Measurements from ENCODE around the gene PRKCE. TPM values are rescaled to one million over a fixed set of nuclear protein-coding genes. Genes with fewer than 3 reads are reported as not detected.

The PRKCE gene
- 5.7 and 6.8 TPM in 2 replicates for total RNA-seq

DNA sequence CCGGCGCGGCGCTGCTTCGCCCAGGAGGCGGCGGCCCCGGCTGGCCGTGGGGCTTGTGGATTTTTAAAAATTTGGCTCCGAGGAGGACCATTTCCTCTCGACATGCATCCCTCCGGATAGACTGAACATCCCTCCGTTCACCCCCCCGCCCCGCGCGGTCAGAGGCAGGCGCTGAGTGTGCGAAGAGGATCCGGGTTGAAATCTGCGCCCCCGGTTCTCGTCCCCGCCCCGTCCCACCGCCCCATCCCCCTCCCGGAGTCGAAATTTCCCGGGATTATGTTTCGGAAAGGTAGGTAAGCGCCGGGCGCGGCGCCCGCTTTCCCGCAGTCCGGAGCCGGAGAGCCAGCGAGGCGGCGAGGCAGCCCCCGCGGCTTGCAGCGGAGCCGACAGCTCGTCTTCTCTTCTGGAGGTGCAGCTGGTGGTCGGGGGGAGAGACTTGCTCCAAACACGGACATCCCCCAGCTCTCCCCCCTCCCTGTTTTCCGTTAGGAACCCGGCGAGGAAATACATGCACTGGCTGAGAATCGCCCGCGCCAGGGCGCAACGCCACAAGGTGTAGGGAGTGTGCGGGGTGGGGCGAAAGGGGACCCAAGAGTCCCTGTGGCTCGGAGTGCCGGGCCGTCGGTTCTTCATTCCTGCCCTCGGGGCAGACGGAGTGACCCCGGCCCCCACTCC, at the start of gene PRKCE:
Gene PRKCE, plus strand, starts transcription at position 261 of the 675 bp plus-strand sequence.

DNA sequence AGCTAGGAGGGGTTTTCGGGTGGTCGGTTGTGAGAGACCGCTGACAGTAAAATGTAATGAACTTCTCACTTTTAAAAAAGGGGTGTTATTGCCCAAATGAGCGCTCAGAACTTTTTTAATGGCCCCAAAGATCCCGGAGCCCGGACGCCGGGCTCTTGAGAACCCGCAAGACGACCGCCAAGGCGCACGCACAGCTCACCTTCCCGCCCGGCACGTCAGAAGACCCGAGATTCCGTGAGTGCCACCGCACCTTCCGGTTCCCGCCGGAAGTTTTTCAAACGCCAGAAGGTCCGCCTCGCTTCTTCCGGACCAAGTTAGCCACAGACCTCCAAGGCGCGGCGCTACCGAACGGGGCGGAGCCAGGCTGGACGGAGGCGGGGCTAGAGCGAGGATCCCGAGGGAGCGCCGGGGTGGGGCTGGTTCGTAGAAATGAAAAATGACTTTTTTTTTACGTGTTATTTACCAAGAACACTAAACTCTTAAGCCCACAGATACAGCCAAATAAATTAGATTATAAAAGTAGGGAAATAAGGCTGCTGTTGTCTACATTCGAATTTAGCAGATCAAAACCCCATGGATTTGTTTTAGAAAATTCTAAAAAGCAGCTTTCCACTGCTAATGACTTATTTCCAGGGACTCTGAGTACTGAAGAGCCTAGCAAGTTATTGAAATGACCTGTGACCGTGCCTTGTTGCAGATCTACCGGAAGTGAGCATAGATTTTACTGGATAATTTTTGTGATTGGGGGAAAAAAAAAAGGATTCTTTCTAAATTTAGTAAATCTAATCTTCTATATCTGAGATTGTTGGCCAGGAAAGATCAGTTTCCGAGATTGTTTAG, 40.2 kb upstream of the PRKCE start, which contains the start of gene SRBD1:
Gene SRBD1, minus strand, starts transcription at position 248 of the 840 bp plus-strand sequence. CDS start 5,826 bp downstream, outside the sequence.

Other genes starting within 250 kb of the PRKCE start
- 5.6 and 9.3 TPM in 2 replicates for gene SRBD1, start 40.4 kb upstream of the PRKCE start, total RNA-seq

Measured in pericardium fibroblast (primary cell).